HepG2 (cell line): Measurements from ENCODE around the gene CABLES2. TPM values are rescaled to one million over a fixed set of nuclear protein-coding genes. Genes with fewer than 3 reads are reported as not detected.

Source experiments
- AHR ChIP-seq: IDR thresholded peaks from 2 replicates; pipeline ENCODE4 v1.6.1; 2018; ENCODE audit warnings: missing genetic modification reagents, missing compliant biosample characterization
- DMAP1 ChIP-seq: IDR thresholded peaks from 2 replicates; pipeline ENCODE4 v1.6.1; 2016
- EEA1 ChIP-seq: sonication (generic); formaldehyde crosslinking; IDR thresholded peaks from 2 replicates; pipeline ENCODE4 v1.5.1; 2020; ENCODE audit warnings: mild to moderate bottlenecking, missing genetic modification reagents, borderline replicate concordance
- EED ChIP-seq: sonication (generic); formaldehyde crosslinking; IDR thresholded peaks from 2 replicates; pipeline ENCODE4 v1.5.0; 2020; ENCODE audit warnings: mild to moderate bottlenecking, missing genetic modification reagents
- EZH2 ChIP-seq: conservative IDR thresholded peaks from 2 replicates; pipeline ENCODE4 v1.6.1; 2012; ENCODE audit warnings: mild to moderate bottlenecking, low read depth, low read length, moderate library complexity
- KLF12 ChIP-seq: sonication (generic); formaldehyde crosslinking; IDR thresholded peaks from 2 replicates; pipeline ENCODE4 v1.4.0; 2020; ENCODE audit warnings: missing genetic modification reagents, borderline replicate concordance
- LCORL ChIP-seq, 2 experiments: fragments of 450-650 bp in 1 of 2; sonication (generic) in 1 of 2; formaldehyde crosslinking in 1 of 2; IDR thresholded peaks; 2 replicates each; pipeline versions ENCODE4 v1.5.0 to v1.6.1; 2017 to 2020; ENCODE audit warnings: antibody characterized with exemption in 1 of 2, missing genetic modification reagents in 1 of 2
- MED13 ChIP-seq: sonication (generic); formaldehyde crosslinking; IDR thresholded peaks from 2 replicates; pipeline ENCODE4 v1.5.0; 2020; ENCODE audit warnings: missing genetic modification reagents
- NCOR1 ChIP-seq: fragments of 200-600 bp; sonication (generic); IDR thresholded peaks from 2 replicates; pipeline ENCODE4 v1.7.0; 2017; ENCODE audit warnings: antibody characterized with exemption, low read length, borderline replicate concordance
- ONECUT2 ChIP-seq: sonication (generic); formaldehyde crosslinking; IDR thresholded peaks from 2 replicates; pipeline ENCODE4 v1.4.0; 2020; ENCODE audit warnings: missing genetic modification reagents
- PAWR ChIP-seq: sonication (generic); formaldehyde crosslinking; IDR thresholded peaks from 2 replicates; pipeline ENCODE4 v1.4.0; 2020; ENCODE audit warnings: missing genetic modification reagents, mild to moderate bottlenecking, borderline replicate concordance
- PAX8 ChIP-seq: sonication (generic); formaldehyde crosslinking; IDR thresholded peaks from 2 replicates; pipeline ENCODE4 v1.8.0; 2022; ENCODE audit warnings: mild to moderate bottlenecking, missing genetic modification reagents, borderline replicate concordance
- RARG ChIP-seq: sonication (generic); formaldehyde crosslinking; IDR thresholded peaks from 2 replicates; pipeline ENCODE4 v1.4.0; 2020; ENCODE audit warnings: low read depth, mild to moderate bottlenecking, missing genetic modification reagents
- SKI ChIP-seq: fragments of 450-650 bp; IDR thresholded peaks from one replicate; pipeline ENCODE4 v1.6.1; 2018; ENCODE audit warnings: mild to moderate bottlenecking; ENCODE audit not compliant: partially characterized antibody
- ZNF20 ChIP-seq: sonication (generic); formaldehyde crosslinking; IDR thresholded peaks from 2 replicates; pipeline ENCODE4 v1.4.0; 2020; ENCODE audit warnings: mild to moderate bottlenecking, moderate library complexity, missing genetic modification reagents
- ZNF207 ChIP-seq: fragments of 450-650 bp; IDR thresholded peaks from 2 replicates; pipeline ENCODE4 v1.6.1; 2016; ENCODE audit warnings: antibody characterized with exemption, borderline replicate concordance
- ZNF260 ChIP-seq: sonication (generic); formaldehyde crosslinking; IDR thresholded peaks from 2 replicates; pipeline ENCODE4 v1.4.0; 2020; ENCODE audit warnings: missing genetic modification reagents, low read depth, mild to moderate bottlenecking, borderline replicate concordance
- ZNF546 ChIP-seq: sonication (generic); formaldehyde crosslinking; conservative IDR thresholded peaks from 2 replicates; pipeline ENCODE4 v1.8.1; 2023; ENCODE audit warnings: mild to moderate bottlenecking, missing genetic modification reagents
- ZNF567 ChIP-seq: sonication (generic); formaldehyde crosslinking; IDR thresholded peaks from 2 replicates; pipeline ENCODE4 v1.8.1; 2023; ENCODE audit warnings: mild to moderate bottlenecking, missing genetic modification reagents, borderline replicate concordance
- ZNF749 ChIP-seq: sonication (generic); formaldehyde crosslinking; IDR thresholded peaks from 2 replicates; pipeline ENCODE4 v1.8.0; 2022; ENCODE audit warnings: mild to moderate bottlenecking, missing genetic modification reagents, moderate library complexity, borderline replicate concordance
- ZSCAN30 ChIP-seq: sonication (generic); formaldehyde crosslinking; IDR thresholded peaks from 2 replicates; pipeline ENCODE4 v1.5.0; 2020; ENCODE audit warnings: mild to moderate bottlenecking, missing genetic modification reagents
- polyA plus RNA-seq, 8 experiments: library from polyadenylated mRNA; depleted of rRNA in 3 of 8; stranded (reverse) in 7 of 8; unstranded in 1 of 8; fragments of >200 nt; fragmentation: Illumina TruSeq in 4 of 8; extraction: Trizol in 4 of 8; gene quantifications; 2 replicates each; pipeline versions ENCODE4 v1.2.1 to v1.2.3, GENCODE V29; 2011 to 2016; ENCODE audit warnings: low read depth in 4 of 8, missing spikeins in 1 of 8, mixed read lengths in 1 of 8; ENCODE audit not compliant: insufficient read depth in 1 of 8
- total RNA-seq, 5 experiments: library from RNA; depleted of rRNA; stranded (reverse); fragments of >200 nt; fragmentation: Illumina TruSeq; extraction: Trizol; gene quantifications; 2 replicates each; pipeline ENCODE4 v1.2.3, GENCODE V29; 2016; ENCODE audit warnings: low read depth in 1 of 5
- TF ChIP-seq, protein P1 (sequence below): IDR thresholded peaks from 2 replicates; pipeline ENCODE4 v1.6.1; 2016; ENCODE audit warnings: control low read depth
- TF ChIP-seq, protein P2 (sequence below): sonication (generic); formaldehyde crosslinking; IDR thresholded peaks from 2 replicates; pipeline ENCODE4 v1.5.1; 2020; ENCODE audit warnings: mild to moderate bottlenecking, missing genetic modification reagents, moderate library complexity

Gene CABLES2
- total and polyA plus RNA-seq, 2 of the 13 experiments (the other 11 are each of a cell fraction or from before 2014, with no cell fraction given), result 5.2 to 9.7 TPM

DNA sequence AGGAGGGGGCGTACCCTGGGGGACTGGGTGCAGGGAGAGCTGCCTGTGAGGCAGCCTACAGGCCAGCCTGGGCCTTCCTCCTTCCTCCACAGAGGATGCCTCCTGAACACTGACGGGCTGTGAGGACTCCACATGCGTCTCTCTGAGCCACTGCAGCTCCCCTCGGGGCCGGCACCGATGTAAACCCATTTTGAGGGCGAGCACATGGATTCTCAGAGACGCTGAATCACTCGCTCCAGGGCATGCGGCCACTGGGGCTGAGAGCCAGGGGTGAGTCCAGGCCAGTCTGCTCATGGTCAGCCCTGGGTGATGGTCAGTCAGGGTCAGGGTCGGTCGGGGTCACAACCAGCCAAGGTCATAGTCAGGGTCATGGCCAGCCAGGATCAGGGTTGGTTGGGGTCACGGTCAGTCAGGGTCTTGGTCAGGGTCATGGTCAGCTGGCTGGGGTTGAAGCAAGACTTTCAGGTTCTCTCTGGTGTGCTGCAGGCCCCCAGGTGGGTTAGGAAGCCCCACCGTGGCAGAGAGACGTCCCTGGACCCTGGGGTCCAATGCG is 35.0 kb upstream of the CABLES2 start (continued):
- TF ChIP-seq LCORL (IDR thresholded peaks at IDR 0.05) (no peak), LCORL (CRISPR knock-in tag; IDR thresholded peaks at IDR 0.05) (no peak), ZNF567 (CRISPR knock-in tag) (no peak), NCOR1 (peak; percentile 85; the same call in 1 of the 2 replicates), ZNF207 (no peak), ZSCAN30 (no peak), EEA1 (CRISPR knock-in tag) (no peak), PAX8 (CRISPR knock-in tag) (no peak), ZNF20 (CRISPR knock-in tag) (no peak), KLF12 (CRISPR knock-in tag) (no peak), ZNF749 (CRISPR knock-in tag) (no peak), MED13 (CRISPR knock-in tag) (no peak), RARG (CRISPR knock-in tag) (no peak), EED (CRISPR knock-in tag) (peak; percentile 84), PAWR (no peak), ZNF546 (no peak), DMAP1 (CRISPR knock-in tag) (no peak), ZNF260 (CRISPR knock-in tag) (no peak), ONECUT2 (CRISPR knock-in tag) (no peak), SKI (peak; percentile 97), EZH2 (0 out of 2 replicates have a peak, but pooled peaks have one; percentile 67), AHR (CRISPR knock-in tag) (no peak)
- TF ChIP-seq, protein P1, sequence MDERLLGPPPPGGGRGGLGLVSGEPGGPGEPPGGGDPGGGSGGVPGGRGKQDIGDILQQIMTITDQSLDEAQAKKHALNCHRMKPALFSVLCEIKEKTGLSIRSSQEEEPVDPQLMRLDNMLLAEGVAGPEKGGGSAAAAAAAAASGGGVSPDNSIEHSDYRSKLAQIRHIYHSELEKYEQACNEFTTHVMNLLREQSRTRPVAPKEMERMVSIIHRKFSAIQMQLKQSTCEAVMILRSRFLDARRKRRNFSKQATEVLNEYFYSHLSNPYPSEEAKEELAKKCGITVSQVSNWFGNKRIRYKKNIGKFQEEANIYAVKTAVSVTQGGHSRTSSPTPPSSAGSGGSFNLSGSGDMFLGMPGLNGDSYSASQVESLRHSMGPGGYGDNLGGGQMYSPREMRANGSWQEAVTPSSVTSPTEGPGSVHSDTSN (CRISPR knock-in tag), result no peak
- TF ChIP-seq, protein P2, sequence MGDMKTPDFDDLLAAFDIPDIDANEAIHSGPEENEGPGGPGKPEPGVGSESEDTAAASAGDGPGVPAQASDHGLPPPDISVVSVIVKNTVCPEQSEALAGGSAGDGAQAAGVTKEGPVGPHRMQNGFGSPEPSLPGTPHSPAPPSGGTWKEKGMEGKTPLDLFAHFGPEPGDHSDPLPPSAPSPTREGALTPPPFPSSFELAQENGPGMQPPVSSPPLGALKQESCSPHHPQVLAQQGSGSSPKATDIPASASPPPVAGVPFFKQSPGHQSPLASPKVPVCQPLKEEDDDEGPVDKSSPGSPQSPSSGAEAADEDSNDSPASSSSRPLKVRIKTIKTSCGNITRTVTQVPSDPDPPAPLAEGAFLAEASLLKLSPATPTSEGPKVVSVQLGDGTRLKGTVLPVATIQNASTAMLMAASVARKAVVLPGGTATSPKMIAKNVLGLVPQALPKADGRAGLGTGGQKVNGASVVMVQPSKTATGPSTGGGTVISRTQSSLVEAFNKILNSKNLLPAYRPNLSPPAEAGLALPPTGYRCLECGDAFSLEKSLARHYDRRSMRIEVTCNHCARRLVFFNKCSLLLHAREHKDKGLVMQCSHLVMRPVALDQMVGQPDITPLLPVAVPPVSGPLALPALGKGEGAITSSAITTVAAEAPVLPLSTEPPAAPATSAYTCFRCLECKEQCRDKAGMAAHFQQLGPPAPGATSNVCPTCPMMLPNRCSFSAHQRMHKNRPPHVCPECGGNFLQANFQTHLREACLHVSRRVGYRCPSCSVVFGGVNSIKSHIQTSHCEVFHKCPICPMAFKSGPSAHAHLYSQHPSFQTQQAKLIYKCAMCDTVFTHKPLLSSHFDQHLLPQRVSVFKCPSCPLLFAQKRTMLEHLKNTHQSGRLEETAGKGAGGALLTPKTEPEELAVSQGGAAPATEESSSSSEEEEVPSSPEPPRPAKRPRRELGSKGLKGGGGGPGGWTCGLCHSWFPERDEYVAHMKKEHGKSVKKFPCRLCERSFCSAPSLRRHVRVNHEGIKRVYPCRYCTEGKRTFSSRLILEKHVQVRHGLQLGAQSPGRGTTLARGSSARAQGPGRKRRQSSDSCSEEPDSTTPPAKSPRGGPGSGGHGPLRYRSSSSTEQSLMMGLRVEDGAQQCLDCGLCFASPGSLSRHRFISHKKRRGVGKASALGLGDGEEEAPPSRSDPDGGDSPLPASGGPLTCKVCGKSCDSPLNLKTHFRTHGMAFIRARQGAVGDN (CRISPR knock-in tag), result no peak
